Measurements from ENCODE around the gene PDE9A. TPM values are rescaled to one million over a fixed set of nuclear protein-coding genes. Genes with fewer than 3 reads are reported as not detected.

Gene PDE9A
- total RNA-seq, 1 experiment from 2014 or later = 44.8 TPM

- no peaks in the 10 kb centered on the region for H3K27me3 Mint-ChIP-seq (ENCODE audit: low read depth)
- H3K27ac Mint-ChIP-seq = peak overlapping the region; percentile 84
- peaks cover 35% of the 10 kb centered on the region for H3K36me3 Mint-ChIP-seq
- H3K4me1 Mint-ChIP-seq = peaks cover 20% of the 10 kb centered on the region
- H3K4me3 Mint-ChIP-seq = no peak overlapping the region
- POLR2A ChIA-PET = interaction anchor here (1.3 kb wide), 1 partner anchor 9 kb away, joined by 3 read pairs; no protein-coding TSS in a partner anchor
- TF ChIP-seq ZSCAN18 (CRISPR knock-in tag; IDR thresholded peaks at IDR 0.05) (no peak), IRF1 (CRISPR knock-in tag; IDR thresholded peaks at IDR 0.05) (no peak), HMGXB4 (CRISPR knock-in tag; IDR thresholded peaks at IDR 0.05) (no peak), NR3C1 (CRISPR knock-in tag; conservative IDR thresholded peaks at IDR 0.05; ENCODE audit: low read depth) (no peak), NFE2L1 (CRISPR knock-in tag; IDR thresholded peaks at IDR 0.05) (no peak), CBFB (CRISPR knock-in tag; IDR thresholded peaks at IDR 0.05; ENCODE audit: low read depth) (no peak), SMAD3 (CRISPR knock-in tag; IDR thresholded peaks at IDR 0.05; ENCODE audit: borderline replicate concordance) (no peak), ZNF423 (CRISPR knock-in tag; IDR thresholded peaks at IDR 0.05) (no peak), SOX15 (CRISPR knock-in tag; IDR thresholded peaks at IDR 0.05) (no peak), STAT6 (CRISPR knock-in tag; conservative IDR thresholded peaks at IDR 0.05; ENCODE audit: low read depth) (no peak)
- H3K9me3 Mint-ChIP-seq = no peaks in the 10 kb centered on the region
- ATAC-seq = peak; percentile 24
- CTCF ChIA-PET = interaction anchor here (0.7 to 2.1 kb wide), 4 partner anchors 69 to 145 kb away, joined by 3 to 5 read pairs (median 4); no protein-coding TSS in a partner anchor
- DNase-seq (ENCODE audit: low spot score) = no peak
Measured at GRCh38 chr21:42737951-42738590, 84.7 kb downstream of the PDE9A start.

- ChIA-PET POLR2A (interaction anchor here (1.3 kb wide), 1 partner anchor 8 kb away, joined by 3 read pairs; no protein-coding TSS in a partner anchor), CTCF (no interaction called here)
- H3K36me3 Mint-ChIP-seq = peaks cover 23% of the 10 kb centered on the region
- DNase-seq (ENCODE audit: low spot score) = no peak
- ATAC-seq = no peak
- no peaks in the 10 kb centered on the region for H3K9me3 Mint-ChIP-seq
- H3K27me3 Mint-ChIP-seq (ENCODE audit: low read depth) = no peaks in the 10 kb centered on the region
- H3K27ac Mint-ChIP-seq = no peak overlapping the region
- H3K4me3 Mint-ChIP-seq = no peak overlapping the region
- peaks cover 11% of the 10 kb centered on the region for H3K4me1 Mint-ChIP-seq
- TF ChIP-seq CDX4 (CRISPR knock-in tag; IDR thresholded peaks at IDR 0.05; ENCODE audit: borderline replicate concordance) = no peak
- no peak for TF ChIP-seq MLX (CRISPR knock-in tag; IDR thresholded peaks at IDR 0.05)
- TF ChIP-seq PRDM15 (CRISPR knock-in tag; IDR thresholded peaks at IDR 0.05) = no peak
- TF ChIP-seq IRF2 (CRISPR knock-in tag; IDR thresholded peaks at IDR 0.05; ENCODE audit: borderline replicate concordance, low read depth) = no peak
- TF ChIP-seq ATF6 (CRISPR knock-in tag; IDR thresholded peaks at IDR 0.05) = no peak
- no peak for TF ChIP-seq HMGA2 (CRISPR knock-in tag; IDR thresholded peaks at IDR 0.05)
- no peak for TF ChIP-seq PRRX2 (CRISPR knock-in tag; IDR thresholded peaks at IDR 0.05)
Measured at GRCh38 chr21:42739061-42739931, 85.9 kb downstream of the PDE9A start.

All from WTC11 (cell line).